ENCODE data around the gene BEND5. TPM values are rescaled to one million over a fixed set of nuclear protein-coding genes. Genes with fewer than 3 reads are reported as not detected.

Gene BEND5
- total and polyA plus RNA-seq, 4 donors = 1.3 to 10.1 (median 6.3) TPM

DNA sequence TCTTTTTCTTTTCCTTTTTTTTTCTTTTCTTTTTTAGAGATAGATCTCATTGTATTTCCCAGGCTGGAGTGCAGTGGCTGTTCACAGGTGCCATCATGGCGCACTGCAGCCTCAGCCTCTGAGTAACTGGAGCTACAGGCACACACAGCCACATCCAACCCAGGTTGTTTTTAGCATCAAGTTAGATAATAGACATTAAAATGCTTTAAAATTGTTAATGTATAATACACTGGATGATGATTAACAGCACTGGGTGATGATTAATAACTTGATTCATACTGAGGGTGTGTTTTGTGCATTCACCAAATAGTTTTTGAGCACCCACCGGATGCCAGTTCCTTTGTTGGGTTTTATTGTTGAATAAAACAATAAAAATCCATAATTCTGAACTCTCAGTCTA lies 75.2 kb downstream of the BEND5 start:
- Histone ChIP-seq H3K9ac (ENCODE audit: insufficient read depth in 1 of 2, low read length in 2 of 2) (no peak overlapping the region), H3K4me1 (ENCODE audit: control insufficient read depth in 5 of 5, insufficient read depth in 5 of 5, low read length in 5 of 5) (no peaks in the 10 kb centered on the region), H3K27me3 (ENCODE audit: control insufficient read depth in 3 of 3, insufficient read depth in 3 of 3, low read length in 2 of 3) (no peaks in the 10 kb centered on the region), H3K36me3 (ENCODE audit: control insufficient read depth in 4 of 4, insufficient read depth in 4 of 4, low read length in 4 of 4) (no peaks in the 10 kb centered on the region), H3K4me3 (no peak overlapping the region), H3K27ac (ENCODE audit: low read depth in 1 of 2, low read length in 1 of 2) (no peak overlapping the region), H3K9me3 (ENCODE audit: control insufficient read depth in 4 of 4, insufficient read depth in 3 of 4, low read length in 3 of 4) (no peaks in the 10 kb centered on the region)
- 91 to 95% methylated on average over 2 of the region's 2 CpGs for WGBS, 2 donors
- ATAC-seq (ENCODE audit: insufficient read depth, low FRiP score) (no peak), DNase-seq (no peak)
- TF ChIP-seq, protein P1, sequence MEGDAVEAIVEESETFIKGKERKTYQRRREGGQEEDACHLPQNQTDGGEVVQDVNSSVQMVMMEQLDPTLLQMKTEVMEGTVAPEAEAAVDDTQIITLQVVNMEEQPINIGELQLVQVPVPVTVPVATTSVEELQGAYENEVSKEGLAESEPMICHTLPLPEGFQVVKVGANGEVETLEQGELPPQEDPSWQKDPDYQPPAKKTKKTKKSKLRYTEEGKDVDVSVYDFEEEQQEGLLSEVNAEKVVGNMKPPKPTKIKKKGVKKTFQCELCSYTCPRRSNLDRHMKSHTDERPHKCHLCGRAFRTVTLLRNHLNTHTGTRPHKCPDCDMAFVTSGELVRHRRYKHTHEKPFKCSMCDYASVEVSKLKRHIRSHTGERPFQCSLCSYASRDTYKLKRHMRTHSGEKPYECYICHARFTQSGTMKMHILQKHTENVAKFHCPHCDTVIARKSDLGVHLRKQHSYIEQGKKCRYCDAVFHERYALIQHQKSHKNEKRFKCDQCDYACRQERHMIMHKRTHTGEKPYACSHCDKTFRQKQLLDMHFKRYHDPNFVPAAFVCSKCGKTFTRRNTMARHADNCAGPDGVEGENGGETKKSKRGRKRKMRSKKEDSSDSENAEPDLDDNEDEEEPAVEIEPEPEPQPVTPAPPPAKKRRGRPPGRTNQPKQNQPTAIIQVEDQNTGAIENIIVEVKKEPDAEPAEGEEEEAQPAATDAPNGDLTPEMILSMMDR (IDR thresholded peaks at IDR 0.05; ENCODE audit: control extremely low read depth, extremely low read depth) = no peak

DNA sequence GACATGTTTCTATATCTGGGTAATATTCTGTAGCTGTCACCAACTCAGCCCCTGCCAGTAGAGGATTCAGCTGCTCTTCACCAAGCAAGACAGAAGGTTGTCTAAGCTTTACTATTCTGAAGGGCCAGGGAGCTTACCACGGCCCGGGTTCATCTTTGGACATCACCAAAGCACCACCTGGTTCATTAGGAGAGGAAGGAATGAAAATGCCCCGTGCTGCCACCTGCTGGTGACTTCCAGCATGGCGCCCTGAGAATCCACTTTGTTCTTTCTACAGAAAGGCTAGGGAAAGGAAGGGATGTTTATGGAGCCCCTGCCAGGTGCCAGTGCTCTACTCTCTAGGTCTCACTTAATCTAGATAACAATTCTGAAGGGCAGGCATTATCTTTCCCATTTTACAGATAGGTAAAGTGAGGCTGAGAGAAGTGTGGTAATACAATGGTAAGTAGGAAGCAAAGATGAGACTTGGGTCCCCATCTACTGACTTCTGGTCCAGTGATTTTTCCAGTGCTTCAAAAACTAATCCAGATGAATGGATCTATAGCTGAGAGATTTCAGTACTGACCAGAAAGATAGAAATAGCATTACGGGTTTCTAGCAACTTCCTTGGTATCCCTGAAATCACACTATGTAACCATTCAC lies 79.5 kb downstream of the BEND5 start:
- DNase-seq = peak; percentile 45 to 58 (median 50)
- no peaks in the 10 kb centered on the region for H3K9me3 ChIP-seq (ENCODE audit: control insufficient read depth in 4 of 4, insufficient read depth in 3 of 4, low read length in 3 of 4)
- TF ChIP-seq, protein P1 (IDR thresholded peaks at IDR 0.05; ENCODE audit: control extremely low read depth, extremely low read depth) = peak; percentile 52
- H3K27me3 ChIP-seq (ENCODE audit: control insufficient read depth in 3 of 3, insufficient read depth in 3 of 3, low read length in 2 of 3) = no peaks in the 10 kb centered on the region
- no peak overlapping the region for H3K4me3 ChIP-seq
- H3K36me3 ChIP-seq (ENCODE audit: control insufficient read depth in 4 of 4, insufficient read depth in 4 of 4, low read length in 4 of 4) = no peaks in the 10 kb centered on the region
- H3K4me1 ChIP-seq (ENCODE audit: control insufficient read depth in 5 of 5, insufficient read depth in 5 of 5, low read length in 5 of 5) = peaks cover 0 to 5% (median 0%) of the 10 kb centered on the region in 5 donors
- peak; percentile 60 for ATAC-seq (ENCODE audit: insufficient read depth, low FRiP score)
- H3K9ac ChIP-seq (ENCODE audit: insufficient read depth in 1 of 2, low read length in 2 of 2) = no peak overlapping the region
- H3K27ac ChIP-seq (ENCODE audit: low read depth in 1 of 2, low read length in 1 of 2) = no peak overlapping the region
- 20 to 21% methylated on average over 5 of the region's 5 CpGs for WGBS, 2 donors

DNA sequence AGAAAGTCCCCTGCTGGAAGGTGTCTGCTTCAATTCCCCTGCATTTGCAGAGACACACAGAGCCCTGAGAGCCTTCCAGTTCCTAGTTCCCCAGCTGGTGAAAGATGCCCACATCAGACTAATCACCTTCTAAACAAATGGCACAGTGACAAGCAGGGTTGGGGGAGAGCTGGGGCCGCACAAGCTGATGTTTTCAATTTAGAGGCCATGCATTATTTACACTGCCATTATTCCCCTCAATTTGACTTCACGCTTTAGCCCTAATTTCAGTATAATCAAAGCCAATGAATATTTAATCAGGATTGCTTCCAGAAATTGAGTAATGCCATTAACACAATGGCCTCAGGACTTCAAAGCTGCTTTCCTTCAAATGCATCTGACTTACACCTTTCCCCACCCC lies 81.5 kb downstream of the BEND5 start:
- Histone ChIP-seq H3K36me3 (ENCODE audit: control insufficient read depth in 4 of 4, insufficient read depth in 4 of 4, low read length in 4 of 4) (no peaks in the 10 kb centered on the region), H3K9ac (ENCODE audit: insufficient read depth in 1 of 2, low read length in 2 of 2) (no peak overlapping the region), H3K4me3 (no peak overlapping the region), H3K9me3 (ENCODE audit: control insufficient read depth in 4 of 4, insufficient read depth in 3 of 4, low read length in 3 of 4) (no peaks in the 10 kb centered on the region), H3K4me1 (ENCODE audit: control insufficient read depth in 5 of 5, insufficient read depth in 5 of 5, low read length in 5 of 5) (peaks cover 0 to 5% (median 2%) of the 10 kb centered on the region in 5 donors), H3K27me3 (ENCODE audit: control insufficient read depth in 3 of 3, insufficient read depth in 3 of 3, low read length in 2 of 3) (no peaks in the 10 kb centered on the region), H3K27ac (ENCODE audit: low read depth in 1 of 2, low read length in 1 of 2) (no peak overlapping the region)
- ATAC-seq (ENCODE audit: insufficient read depth, low FRiP score) (no peak), DNase-seq (no peak)
- TF ChIP-seq, protein P1 (IDR thresholded peaks at IDR 0.05; ENCODE audit: control extremely low read depth, extremely low read depth) = no peak
- WGBS, 2 donors = 69 to 93% methylated on average over 2 of the region's 2 CpGs
